ENCODE measurements around the gene WDR18.
"Not testable (repeated sequence)": the region's sequence is repeated elsewhere in the genome, so short reads cannot be mapped to it uniquely, and the experiment has no call there.

The WDR18 gene

GRCh38 chr19:1009981-1010538 is 25.9 kb downstream of the WDR18 start:
- DNase-seq, result no peak

- DNase-seq, result no peak
Measured at GRCh38 chr19:1010586-1011510, 26.7 kb downstream of the WDR18 start.

- no peak for DNase-seq
Measured at GRCh38 chr19:1011831-1012333, 27.7 kb downstream of the WDR18 start.

- no peak for DNase-seq
Measured at GRCh38 chr19:1012334-1012733, 28.2 kb downstream of the WDR18 start.

- no peak for DNase-seq
Measured at GRCh38 chr19:1013218-1013617, 29.1 kb downstream of the WDR18 start.

GRCh38 chr19:1014161-1015060 is 30.3 kb downstream of the WDR18 start:
- no peak for DNase-seq

- no peak for DNase-seq
Measured at GRCh38 chr19:1015061-1015781, 31.1 kb downstream of the WDR18 start.

- no peak for DNase-seq
Measured at GRCh38 chr19:1015782-1016646, 31.9 kb downstream of the WDR18 start.

GRCh38 chr19:1016647-1017114 is 32.5 kb downstream of the WDR18 start:
- no peak for DNase-seq

GRCh38 chr19:1017115-1017905 is 33.2 kb downstream of the WDR18 start:
- DNase-seq, result no peak

GRCh38 chr19:1017906-1018305 is 33.8 kb downstream of the WDR18 start:
- DNase-seq, result no peak

- no peak for DNase-seq
Measured at GRCh38 chr19:1018393-1018792, 34.2 kb downstream of the WDR18 start.

- no peak for DNase-seq
Measured at GRCh38 chr19:1018932-1019615, 34.9 kb downstream of the WDR18 start.

- no peak for DNase-seq
Measured at GRCh38 chr19:1019616-1019961, 35.4 kb downstream of the WDR18 start.

- DNase-seq, result peak; percentile 40
Measured at GRCh38 chr19:1019980-1020867, 36.1 kb downstream of the WDR18 start.

- peak; percentile 99 for DNase-seq
Measured at GRCh38 chr19:1020868-1021425, 36.8 kb downstream of the WDR18 start, which contains the start of gene TMEM259. TSS of gene TMEM259 (minus strand) at chr19:1021123. CDS start at chr19:1020996, 127 bp downstream.

- not testable (repeated sequence) for DNase-seq
Measured at GRCh38 chr19:1023883-1024188, 39.7 kb downstream of the WDR18 start.

GRCh38 chr19:1025080-1025479 is 40.9 kb downstream of the WDR18 start:
- DNase-seq, result not testable (repeated sequence)

All from NCI-H69 (cell line).